GM23338 (cell line): ENCODE measurements around the gene RGS6. TPM values are rescaled to one million over a fixed set of nuclear protein-coding genes. Genes with fewer than 3 reads are reported as not detected.

ENCODE experiments used
- ATAC-seq: fragments of 200-7000 bp; cut with Tn5 transposase; 3 replicates; pipeline ENCODE4 v1.9.1; 2020
- DNase-seq: peaks from one replicate; pipeline ENCODE4 v3.0.0-alpha.2; 2015; ENCODE audit warnings: low spot score
- H2AFZ ChIP-seq: fragments of 200-600 bp; sonication (generic); 2 replicates; pipeline ENCODE4 v1.8.0; 2016; ENCODE audit warnings: antibody characterized with exemption, mild to moderate bottlenecking, moderate library complexity
- H3F3A ChIP-seq: fragments of 200-600 bp; sonication (generic); replicated peaks from 2 replicates; pipeline ENCODE4 v1.8.0; 2017; ENCODE audit warnings: antibody characterized with exemption, mixed run types, low read depth
- H3K27ac ChIP-seq: fragments of 200-600 bp; sonication (generic); 2 replicates; pipeline ENCODE4 v1.6.1; 2016; ENCODE audit warnings: low read depth
- H3K27me3 ChIP-seq: fragments of 200-600 bp; sonication (generic); 2 replicates; pipeline ENCODE4 v1.8.0; 2016; ENCODE audit warnings: mild to moderate bottlenecking, mixed run types, moderate library complexity; ENCODE audit not compliant: insufficient read depth
- H3K36me3 ChIP-seq: fragments of 200-600 bp; sonication (generic); 2 replicates; pipeline ENCODE4 v1.8.0; 2016; ENCODE audit warnings: mild to moderate bottlenecking; ENCODE audit not compliant: insufficient read depth
- H3K4me1 ChIP-seq: fragments of 200-600 bp; sonication (generic); 2 replicates; pipeline ENCODE4 v1.8.0; 2016; ENCODE audit warnings: mild to moderate bottlenecking, moderate library complexity; ENCODE audit not compliant: insufficient read depth
- H3K4me2 ChIP-seq: fragments of 200-600 bp; sonication (generic); 2 replicates; pipeline ENCODE4 v1.7.1; 2017; ENCODE audit warnings: mixed run types
- H3K4me3 ChIP-seq: fragments of 200-600 bp; sonication (generic); 2 replicates; pipeline ENCODE4 v1.6.1; 2016; ENCODE audit warnings: mixed run types
- H3K79me2 ChIP-seq: fragments of 200-600 bp; sonication (generic); replicated peaks from 2 replicates; pipeline ENCODE4 v1.8.0; 2017; ENCODE audit warnings: mild to moderate bottlenecking; ENCODE audit not compliant: insufficient read depth
- H3K9me2 ChIP-seq: fragments of 200-600 bp; sonication (generic); 2 replicates; pipeline ENCODE4 v1.8.0; 2017; ENCODE audit not compliant: insufficient read depth
- H4K20me1 ChIP-seq: fragments of 200-600 bp; sonication (generic); replicated peaks from 2 replicates; pipeline ENCODE4 v1.8.0; 2017; ENCODE audit warnings: mild to moderate bottlenecking; ENCODE audit not compliant: insufficient read depth
- H3K27ac Mint-ChIP-seq: 2 replicates; pipeline ENCODE4 v1.8.0; 2020; ENCODE audit warnings: inconsistent platforms, mild to moderate bottlenecking, moderate library complexity, mixed read lengths
- H3K27me3 Mint-ChIP-seq: 3 replicates; pipeline ENCODE4 v1.8.0; 2022; ENCODE audit warnings: low read depth, mild to moderate bottlenecking, moderate library complexity, mixed read lengths, inconsistent platforms; ENCODE audit not compliant: insufficient read depth, poor library complexity
- H3K36me3 Mint-ChIP-seq: 3 replicates; pipeline ENCODE4 v1.8.0; 2021; ENCODE audit warnings: low read depth, mild to moderate bottlenecking, inconsistent platforms, moderate library complexity, mixed read lengths
- H3K4me1 Mint-ChIP-seq: 3 replicates; pipeline ENCODE4 v1.8.0; 2020; ENCODE audit warnings: mild to moderate bottlenecking, inconsistent platforms, mixed read lengths
- H3K4me3 Mint-ChIP-seq: 3 replicates; pipeline ENCODE4 v1.8.0; 2021; ENCODE audit warnings: moderate library complexity, mild to moderate bottlenecking, inconsistent platforms, mixed read lengths
- H3K9me3 Mint-ChIP-seq: 3 replicates; pipeline ENCODE4 v1.8.0; 2020; ENCODE audit warnings: moderate library complexity, mild to moderate bottlenecking, inconsistent platforms, mixed read lengths
- CREB1 ChIP-seq: fragments of 250-450 bp; sonication (Bioruptor Pico); IDR thresholded peaks from 2 replicates; pipeline ENCODE4 v1.5.0; 2020; ENCODE audit warnings: low read depth, mild to moderate bottlenecking, moderate library complexity
- CTCF ChIP-seq, 2 experiments: fragments of 200-600 bp in 1 of 2; sonication (generic) in 1 of 2; conservative IDR thresholded peaks; 2 replicates each; pipeline versions ENCODE4 v1.5.1 to v1.6.1; 2016 to 2017; ENCODE audit warnings: antibody characterized with exemption in 2 of 2, low read depth in 2 of 2, mild to moderate bottlenecking in 2 of 2, moderate library complexity in 1 of 2
- ETS1 ChIP-seq: IDR thresholded peaks from 2 replicates; pipeline ENCODE4 v1.6.1; 2016; ENCODE audit warnings: antibody characterized with exemption
- EZH2 ChIP-seq: fragments of 200-600 bp; sonication (generic); IDR thresholded peaks from one replicate; pipeline ENCODE4 v1.8.0; 2017; ENCODE audit warnings: antibody characterized with exemption, mild to moderate bottlenecking, low read depth; ENCODE audit not compliant: unreplicated experiment
- EZH2phosphoT487 ChIP-seq: fragments of 200-600 bp; sonication (generic); IDR thresholded peaks from one replicate; pipeline ENCODE4 v1.8.1; 2018; ENCODE audit warnings: antibody characterized with exemption; ENCODE audit not compliant: unreplicated experiment
- JUNB ChIP-seq: IDR thresholded peaks from one replicate; pipeline ENCODE4 v1.6.1; 2016; ENCODE audit warnings: antibody characterized with exemption; ENCODE audit not compliant: unreplicated experiment
- NANOG ChIP-seq: IDR thresholded peaks from 2 replicates; pipeline ENCODE4 v1.6.1; 2016; ENCODE audit warnings: antibody characterized with exemption, borderline replicate concordance
- POLR2AphosphoS5 ChIP-seq: IDR thresholded peaks from 2 replicates; pipeline ENCODE4 v1.6.1; 2016; ENCODE audit warnings: antibody characterized with exemption, low read depth
- REST ChIP-seq: IDR thresholded peaks from one replicate; pipeline ENCODE4 v1.6.1; 2018; ENCODE audit warnings: antibody characterized with exemption; ENCODE audit not compliant: unreplicated experiment
- STAT1 ChIP-seq: IDR thresholded peaks from one replicate; pipeline ENCODE4 v1.6.1; 2016; ENCODE audit warnings: antibody characterized with exemption; ENCODE audit not compliant: unreplicated experiment
- ZNF114 ChIP-seq: fragments of 250-450 bp; sonication (Bioruptor Pico); IDR thresholded peaks from 2 replicates; pipeline ENCODE4 v1.5.0; 2020; ENCODE audit warnings: mild to moderate bottlenecking, moderate library complexity
- ZNF331 ChIP-seq: fragments of 250-450 bp; sonication (Bioruptor Pico); IDR thresholded peaks from 2 replicates; pipeline ENCODE4 v1.5.0; 2020; ENCODE audit warnings: low read depth, mild to moderate bottlenecking, moderate library complexity
- ZNF462 ChIP-seq: fragments of 250-450 bp; sonication (Bioruptor Pico); IDR thresholded peaks from 2 replicates; pipeline ENCODE4 v1.5.0; 2020; ENCODE audit warnings: mild to moderate bottlenecking, moderate library complexity
- polyA plus RNA-seq: library from polyadenylated mRNA; unstranded; fragments of >200 nt; fragmentation: Nextera tagmentation; extraction: Ambion mirVana; gene quantifications from 2 replicates; pipeline ENCODE4 v1.2.1, GENCODE V29; 2016
- total RNA-seq: library from RNA; depleted of rRNA; stranded (reverse); fragments of >200 nt; shearing (Covaris generic); gene quantifications from 2 replicates; pipeline ENCODE4 v1.2.3, GENCODE V29; 2014

Gene RGS6
- total and polyA plus RNA-seq, 2 experiments from 2014 or later: 0.66 to 0.83 TPM

GRCh38 chr14:72347118-72347517 lies 414.9 kb downstream of the RGS6 start:
- Histone ChIP-seq H4K20me1 (no peaks in the 10 kb centered on the region), H3F3A (no peaks in the 10 kb centered on the region), H3K27me3 (no peaks in the 10 kb centered on the region), H3K27ac (no peak overlapping the region), H3K9me2 (0 out of 2 replicates have a peak, but pooled peaks cover 5% of the 10 kb centered on the region), H3K4me3 (no peak overlapping the region), H3K36me3 (no peaks in the 10 kb centered on the region), H3K4me1 (no peaks in the 10 kb centered on the region), H3K79me2 (no peaks in the 10 kb centered on the region), H3K4me2 (no peak overlapping the region), H2AFZ (no peak overlapping the region)
- peaks cover 10% of the 10 kb centered on the region for H3K9me3 Mint-ChIP-seq
- ATAC-seq (no peak), DNase-seq (no peak)
- H3K27me3 Mint-ChIP-seq: no peaks in the 10 kb centered on the region
- H3K4me1 Mint-ChIP-seq: no peaks in the 10 kb centered on the region
- no peak overlapping the region for H3K4me3 Mint-ChIP-seq
- no peak for TF ChIP-seq CREB1 (CRISPR knock-in tag)
- TF ChIP-seq POLR2AphosphoS5: no peak
- no peak for TF ChIP-seq ZNF331
- no peak for TF ChIP-seq REST
- TF ChIP-seq EZH2: no peak
- TF ChIP-seq ZNF462: no peak
- TF ChIP-seq ETS1: no peak
- TF ChIP-seq CTCF (conservative IDR thresholded peaks at IDR 0.05; ENCODE audit: low read depth in 2 of 2): no peak
- no peak for TF ChIP-seq NANOG
- no peak for TF ChIP-seq STAT1
- TF ChIP-seq ZNF114 (CRISPR knock-in tag): no peak
- no peak for TF ChIP-seq EZH2phosphoT487
- TF ChIP-seq JUNB: no peak
- no peaks in the 10 kb centered on the region; the same call in 2 of the 3 replicates for H3K36me3 Mint-ChIP-seq
- no peak overlapping the region for H3K27ac Mint-ChIP-seq
